ENCODE results near the gene FASTK.

FASTK gene

DNA sequence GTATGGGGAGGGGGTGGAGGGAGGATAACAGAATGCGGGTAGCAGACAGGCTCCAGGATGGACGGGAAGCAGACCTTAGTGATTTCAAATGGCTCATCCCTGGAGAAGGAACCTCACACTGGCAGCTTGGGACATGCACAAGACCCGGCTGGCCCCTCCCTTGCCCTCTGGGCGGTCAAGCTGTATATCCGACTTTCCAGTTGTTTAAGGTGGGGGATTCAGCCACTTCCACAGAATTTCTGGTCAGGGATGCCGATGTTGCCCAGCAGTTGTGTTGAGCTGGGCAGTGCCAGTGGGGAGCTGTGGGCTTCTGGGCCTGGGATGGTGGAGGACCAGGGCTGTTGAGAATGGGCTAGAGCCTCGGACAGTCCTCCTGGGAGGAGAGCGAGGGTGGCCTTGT, 48.1 kb upstream of the FASTK start:
- H2BK15ac ChIP-seq (ENCODE audit: low read depth, poor library complexity, severe bottlenecking): no peak overlapping the region
- no peak overlapping the region for H4K8ac ChIP-seq (ENCODE audit: low read length)
- H2BK120ac ChIP-seq (ENCODE audit: low read depth, low read length): no peak overlapping the region
- H3K9me3 ChIP-seq (ENCODE audit: control insufficient read depth, low read length): no peaks in the 10 kb centered on the region
- no peak overlapping the region for H3K9ac ChIP-seq (ENCODE audit: low read length)
- peaks cover 47% of the 10 kb centered on the region for H3K79me1 ChIP-seq (replicated peaks; ENCODE audit: low read length, poor library complexity, severe bottlenecking)
- H2AFZ ChIP-seq (ENCODE audit: low read depth, low read length): no peak overlapping the region
- H3K4ac ChIP-seq (ENCODE audit: low read depth in 1 of 2, low read length in 2 of 2): no peak overlapping the region
- H3K18ac ChIP-seq (ENCODE audit: low read depth in 1 of 2, low read length in 2 of 2): no peak overlapping the region
- H3K4me3 ChIP-seq (ENCODE audit: insufficient read depth in 1 of 2, low read depth in 1 of 2, low read length in 2 of 2): no peak overlapping the region
- peaks cover 84 to 85% of the 10 kb centered on the region in 2 experiments for H3K36me3 ChIP-seq (ENCODE audit: control insufficient read depth in 1 of 2, insufficient read depth in 2 of 2, low read depth in 1 of 2, low read length in 2 of 2)
- DNase-seq: no peak
- H3K27ac ChIP-seq (ENCODE audit: low read length, poor library complexity, severe bottlenecking): no peak overlapping the region
- WGBS: 90% methylated on average over 6 of the region's 8 CpGs
- H2BK12ac ChIP-seq (ENCODE audit: low read length in 2 of 2): no peak overlapping the region
- no peak overlapping the region for H2AK5ac ChIP-seq (ENCODE audit: low read length, severe bottlenecking)
- H3K4me1 ChIP-seq (ENCODE audit: control insufficient read depth, insufficient read depth, low read depth, low read length): peaks cover 24% of the 10 kb centered on the region
- H4K91ac ChIP-seq (ENCODE audit: low read length): no peak overlapping the region
- H2BK5ac ChIP-seq (ENCODE audit: low read depth, low read length, poor library complexity, severe bottlenecking): no peak overlapping the region
- H3K14ac ChIP-seq (ENCODE audit: low read length in 2 of 2): no peak overlapping the region
- H3K23ac ChIP-seq (ENCODE audit: low read length in 2 of 2): no peak overlapping the region
- no peak overlapping the region for H3K4me2 ChIP-seq (ENCODE audit: low read length, poor library complexity, severe bottlenecking)
- no peaks in the 10 kb centered on the region for H3K27me3 ChIP-seq (ENCODE audit: control insufficient read depth in 1 of 2, insufficient read depth in 1 of 2, low read length in 2 of 2)

- Histone ChIP-seq H2BK15ac (ENCODE audit: low read depth, poor library complexity, severe bottlenecking) (no peak overlapping the region), H4K8ac (ENCODE audit: low read length) (no peak overlapping the region), H3K4me2 (ENCODE audit: low read length, poor library complexity, severe bottlenecking) (no peak overlapping the region), H2AFZ (ENCODE audit: low read depth, low read length) (no peak overlapping the region), H3K14ac (ENCODE audit: low read length in 2 of 2) (no peak overlapping the region), H3K27me3 (ENCODE audit: control insufficient read depth in 1 of 2, insufficient read depth in 1 of 2, low read length in 2 of 2) (no peaks in the 10 kb centered on the region), H3K4ac (ENCODE audit: low read depth in 1 of 2, low read length in 2 of 2) (no peak overlapping the region), H3K18ac (ENCODE audit: low read depth in 1 of 2, low read length in 2 of 2) (no peak overlapping the region), H4K91ac (ENCODE audit: low read length) (no peak overlapping the region), H2AK5ac (ENCODE audit: low read length, severe bottlenecking) (no peak overlapping the region), H2BK12ac (ENCODE audit: low read length in 2 of 2) (no peak overlapping the region), H3K79me1 (replicated peaks; ENCODE audit: low read length, poor library complexity, severe bottlenecking) (peaks cover 52% of the 10 kb centered on the region), H3K36me3 (ENCODE audit: control insufficient read depth in 1 of 2, insufficient read depth in 2 of 2, low read depth in 1 of 2, low read length in 2 of 2) (peaks cover 85% of the 10 kb centered on the region in 2 experiments), H3K4me1 (ENCODE audit: control insufficient read depth, insufficient read depth, low read depth, low read length) (peaks cover 24% of the 10 kb centered on the region), H2BK120ac (ENCODE audit: low read depth, low read length) (no peak overlapping the region), H3K9me3 (ENCODE audit: control insufficient read depth, low read length) (no peaks in the 10 kb centered on the region), H3K23ac (ENCODE audit: low read length in 2 of 2) (no peak overlapping the region), H2BK5ac (ENCODE audit: low read depth, low read length, poor library complexity, severe bottlenecking) (no peak overlapping the region), H3K9ac (ENCODE audit: low read length) (no peak overlapping the region), H3K27ac (ENCODE audit: low read length, poor library complexity, severe bottlenecking) (no peak overlapping the region), H3K4me3 (ENCODE audit: insufficient read depth in 1 of 2, low read depth in 1 of 2, low read length in 2 of 2) (no peak overlapping the region)
- 92% methylated on average over 14 of the region's 14 CpGs for WGBS
- DNase-seq: no peak
These were observed 47.5 kb upstream of the FASTK start for GRCh38 chr7:151128144-151128543.

- Histone ChIP-seq H2AK5ac (ENCODE audit: low read length, severe bottlenecking) (no peak overlapping the region), H3K23ac (ENCODE audit: low read length in 2 of 2) (no peak overlapping the region), H2BK120ac (ENCODE audit: low read depth, low read length) (no peak overlapping the region), H4K91ac (ENCODE audit: low read length) (peak overlapping the region; percentile 34), H3K27ac (ENCODE audit: low read length, poor library complexity, severe bottlenecking) (no peak overlapping the region), H2BK5ac (ENCODE audit: low read depth, low read length, poor library complexity, severe bottlenecking) (no peak overlapping the region), H3K4me1 (ENCODE audit: control insufficient read depth, insufficient read depth, low read depth, low read length) (peaks cover 24% of the 10 kb centered on the region), H3K36me3 (ENCODE audit: control insufficient read depth in 1 of 2, insufficient read depth in 2 of 2, low read depth in 1 of 2, low read length in 2 of 2) (peaks cover 74 to 85% of the 10 kb centered on the region in 2 experiments), H4K8ac (ENCODE audit: low read length) (peak overlapping the region; percentile 41), H3K14ac (ENCODE audit: low read length in 2 of 2) (no peak overlapping the region), H2BK15ac (ENCODE audit: low read depth, poor library complexity, severe bottlenecking) (no peak overlapping the region), H3K9me3 (ENCODE audit: control insufficient read depth, low read length) (no peaks in the 10 kb centered on the region), H3K4ac (ENCODE audit: low read depth in 1 of 2, low read length in 2 of 2) (no peak overlapping the region), H3K9ac (ENCODE audit: low read length) (no peak overlapping the region), H3K18ac (ENCODE audit: low read depth in 1 of 2, low read length in 2 of 2) (no peak overlapping the region), H2AFZ (ENCODE audit: low read depth, low read length) (no peak overlapping the region), H2BK12ac (ENCODE audit: low read length in 2 of 2) (no peak overlapping the region), H3K79me1 (replicated peaks; ENCODE audit: low read length, poor library complexity, severe bottlenecking) (peaks cover 49% of the 10 kb centered on the region), H3K4me3 (ENCODE audit: insufficient read depth in 1 of 2, low read depth in 1 of 2, low read length in 2 of 2) (no peak overlapping the region), H3K27me3 (ENCODE audit: control insufficient read depth in 1 of 2, insufficient read depth in 1 of 2, low read length in 2 of 2) (no peaks in the 10 kb centered on the region), H3K4me2 (ENCODE audit: low read length, poor library complexity, severe bottlenecking) (no peak overlapping the region)
- 63% methylated on average over 17 of the region's 19 CpGs for WGBS
- DNase-seq: no peak
These were observed 46.0 kb upstream of the FASTK start for GRCh38 chr7:151126491-151127137.

DNA sequence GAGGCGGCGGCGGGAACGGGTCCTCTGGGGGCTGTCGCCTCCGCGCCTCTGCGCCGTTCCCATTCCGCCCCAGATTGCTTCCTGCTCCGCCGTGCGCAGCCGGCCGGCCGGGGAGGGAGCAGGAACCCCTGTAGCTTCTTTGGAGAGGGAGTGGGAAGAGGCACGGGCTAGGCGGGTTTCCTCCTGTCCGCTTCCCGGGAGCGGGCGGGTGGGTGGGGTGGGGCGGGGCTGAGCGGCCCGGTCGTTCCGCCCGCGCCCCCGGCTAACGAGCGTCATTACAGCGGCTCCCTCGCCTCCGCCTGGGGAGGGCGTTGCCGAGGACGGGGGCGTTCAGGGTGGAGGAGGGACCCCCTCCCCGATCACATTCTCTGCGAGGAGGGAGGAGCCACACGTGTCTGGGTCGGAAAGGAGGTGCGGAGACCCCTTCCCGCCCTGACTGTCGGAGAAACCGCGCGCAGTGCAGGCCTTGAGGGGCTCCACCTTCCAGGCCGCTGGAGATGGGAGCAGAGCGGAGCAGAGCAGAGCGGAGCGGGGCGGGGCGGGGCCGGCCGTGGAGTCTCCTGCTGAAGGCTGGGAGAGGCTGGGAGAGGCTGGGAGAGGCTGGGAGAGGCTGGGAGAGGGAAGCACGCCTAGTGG, 45.4 kb upstream of the FASTK start:
- Histone ChIP-seq H4K91ac (ENCODE audit: low read length) (no peak overlapping the region), H3K9me3 (ENCODE audit: control insufficient read depth, low read length) (no peaks in the 10 kb centered on the region), H2BK120ac (ENCODE audit: low read depth, low read length) (no peak overlapping the region), H3K18ac (ENCODE audit: low read depth in 1 of 2, low read length in 2 of 2) (peak overlapping the region in 1 of 2 experiments; percentile 61), H3K79me1 (replicated peaks; ENCODE audit: low read length, poor library complexity, severe bottlenecking) (peaks cover 47% of the 10 kb centered on the region), H2AK5ac (ENCODE audit: low read length, severe bottlenecking) (no peak overlapping the region), H3K36me3 (ENCODE audit: control insufficient read depth in 1 of 2, insufficient read depth in 2 of 2, low read depth in 1 of 2, low read length in 2 of 2) (peaks cover 74 to 85% of the 10 kb centered on the region in 2 experiments), H3K4me3 (ENCODE audit: insufficient read depth in 1 of 2, low read depth in 1 of 2, low read length in 2 of 2) (peak overlapping the region; percentile 50 to 68), H3K27ac (ENCODE audit: low read length, poor library complexity, severe bottlenecking) (no peak overlapping the region), H3K4me2 (ENCODE audit: low read length, poor library complexity, severe bottlenecking) (peak overlapping the region; percentile 96), H3K4me1 (ENCODE audit: control insufficient read depth, insufficient read depth, low read depth, low read length) (peaks cover 24% of the 10 kb centered on the region), H4K8ac (ENCODE audit: low read length) (no peak overlapping the region), H2BK15ac (ENCODE audit: low read depth, poor library complexity, severe bottlenecking) (no peak overlapping the region), H2BK5ac (ENCODE audit: low read depth, low read length, poor library complexity, severe bottlenecking) (no peak overlapping the region), H2AFZ (ENCODE audit: low read depth, low read length) (no peak overlapping the region), H3K27me3 (ENCODE audit: control insufficient read depth in 1 of 2, insufficient read depth in 1 of 2, low read length in 2 of 2) (no peaks in the 10 kb centered on the region), H3K9ac (ENCODE audit: low read length) (peak overlapping the region; percentile 26), H3K14ac (ENCODE audit: low read length in 2 of 2) (peak overlapping the region in 1 of 2 experiments; percentile 76), H2BK12ac (ENCODE audit: low read length in 2 of 2) (no peak overlapping the region), H3K23ac (ENCODE audit: low read length in 2 of 2) (no peak overlapping the region), H3K4ac (ENCODE audit: low read depth in 1 of 2, low read length in 2 of 2) (peak overlapping the region in 1 of 2 experiments; percentile 45)
- no peak for DNase-seq
- WGBS: 7% methylated on average over 34 of the region's 58 CpGs
